Hepatocyte (in vitro differentiated cells): ENCODE results near the gene NEU3.

ENCODE experiments used
- EZH2phosphoT487 ChIP-seq: fragments of 200-600 bp; sonication (generic); IDR thresholded peaks from one replicate; pipeline ENCODE4 v1.6.1; 2018; ENCODE audit warnings: antibody characterized with exemption, mild to moderate bottlenecking, low read depth, moderate library complexity; ENCODE audit not compliant: unreplicated experiment, severe bottlenecking
- TF ChIP-seq, protein P1 (sequence below): fragments of 200-600 bp; sonication (generic); IDR thresholded peaks from 2 replicates; pipeline ENCODE4 v1.5.1; 2016; ENCODE audit warnings: antibody characterized with exemption, mild to moderate bottlenecking; ENCODE audit not compliant: poor library complexity

DNA sequence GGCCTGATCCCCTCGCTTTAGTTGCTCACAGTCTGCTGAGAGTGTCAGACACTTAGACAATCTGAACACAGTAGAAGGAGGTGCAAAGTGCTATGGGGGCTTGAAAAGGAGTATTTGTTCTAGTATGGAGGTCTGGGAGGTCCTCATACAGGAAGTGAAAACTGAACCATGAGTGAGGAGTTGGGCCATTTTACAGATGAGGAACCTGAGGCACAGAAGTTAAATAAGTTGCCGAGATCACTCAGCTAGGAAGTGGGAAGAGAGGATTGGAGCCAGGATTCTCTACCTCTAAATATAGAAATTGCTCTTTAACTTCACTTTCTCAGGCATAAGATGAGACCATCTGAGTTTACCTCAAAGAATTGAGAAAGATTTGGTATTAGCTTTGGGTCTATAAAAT, 4.0 kb upstream of the NEU3 start:
- TF ChIP-seq, protein P1, sequence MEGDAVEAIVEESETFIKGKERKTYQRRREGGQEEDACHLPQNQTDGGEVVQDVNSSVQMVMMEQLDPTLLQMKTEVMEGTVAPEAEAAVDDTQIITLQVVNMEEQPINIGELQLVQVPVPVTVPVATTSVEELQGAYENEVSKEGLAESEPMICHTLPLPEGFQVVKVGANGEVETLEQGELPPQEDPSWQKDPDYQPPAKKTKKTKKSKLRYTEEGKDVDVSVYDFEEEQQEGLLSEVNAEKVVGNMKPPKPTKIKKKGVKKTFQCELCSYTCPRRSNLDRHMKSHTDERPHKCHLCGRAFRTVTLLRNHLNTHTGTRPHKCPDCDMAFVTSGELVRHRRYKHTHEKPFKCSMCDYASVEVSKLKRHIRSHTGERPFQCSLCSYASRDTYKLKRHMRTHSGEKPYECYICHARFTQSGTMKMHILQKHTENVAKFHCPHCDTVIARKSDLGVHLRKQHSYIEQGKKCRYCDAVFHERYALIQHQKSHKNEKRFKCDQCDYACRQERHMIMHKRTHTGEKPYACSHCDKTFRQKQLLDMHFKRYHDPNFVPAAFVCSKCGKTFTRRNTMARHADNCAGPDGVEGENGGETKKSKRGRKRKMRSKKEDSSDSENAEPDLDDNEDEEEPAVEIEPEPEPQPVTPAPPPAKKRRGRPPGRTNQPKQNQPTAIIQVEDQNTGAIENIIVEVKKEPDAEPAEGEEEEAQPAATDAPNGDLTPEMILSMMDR: no peak
- no peak for TF ChIP-seq EZH2phosphoT487
